K562 (cell line): ENCODE results near the gene ZSWIM4. TPM values are rescaled to one million over a fixed set of nuclear protein-coding genes. Genes with fewer than 3 reads are reported as not detected.
A peak's percentile ranks its signal among the peaks of the same experiment; 100 is the strongest.

Source experiments
- ATF2 ChIP-seq: sonication (generic); formaldehyde crosslinking; IDR thresholded peaks from 2 replicates; pipeline ENCODE4 v1.8.1; 2022; ENCODE audit warnings: missing genetic modification reagents
- BRD9 ChIP-seq: fragments of 450-650 bp; IDR thresholded peaks from 2 replicates; pipeline ENCODE4 v1.6.1; 2018; ENCODE audit warnings: low read depth; ENCODE audit not compliant: partially characterized antibody
- C11orf30 ChIP-seq: fragments of 450-650 bp; IDR thresholded peaks from 2 replicates; pipeline ENCODE4 v1.6.1; 2016; ENCODE audit warnings: low read depth, mild to moderate bottlenecking
- CTBP1 ChIP-seq: fragments of 450-650 bp; IDR thresholded peaks from 2 replicates; pipeline ENCODE4 v1.6.1; 2016; ENCODE audit warnings: borderline replicate concordance
- ELF1 ChIP-seq: fragments of 200-800 bp; sonication (Bioruptor generic); IDR thresholded peaks from 2 replicates; pipeline ENCODE4 v1.6.1; 2016; ENCODE audit warnings: missing genetic modification characterization, missing compliant biosample characterization
- ELF2 ChIP-seq: fragments of 250-450 bp; sonication (Bioruptor Pico); IDR thresholded peaks from 2 replicates; pipeline ENCODE4 v1.5.0; 2021; ENCODE audit warnings: mild to moderate bottlenecking
- ESRRA ChIP-seq: fragments of 450-650 bp; IDR thresholded peaks from 2 replicates; pipeline ENCODE4 v1.6.1; 2014; ENCODE audit warnings: low read depth, mild to moderate bottlenecking, moderate library complexity, borderline replicate concordance
- GTF2E2 ChIP-seq: fragments of 200-800 bp; sonication (Bioruptor generic); IDR thresholded peaks from 2 replicates; pipeline ENCODE4 v1.6.1; 2016; ENCODE audit warnings: missing genetic modification characterization, missing compliant biosample characterization
- HBP1 ChIP-seq: fragments of 450-650 bp; formaldehyde crosslinking; IDR thresholded peaks from 2 replicates; pipeline ENCODE4 v1.4.0; 2022; ENCODE audit warnings: missing genetic modification characterization
- MAX ChIP-seq: sonication (generic); formaldehyde crosslinking; IDR thresholded peaks from 2 replicates; pipeline ENCODE4 v1.9.0; 2022; ENCODE audit warnings: mild to moderate bottlenecking, missing genetic modification reagents
- NKRF ChIP-seq: fragments of 450-650 bp; IDR thresholded peaks from 2 replicates; pipeline ENCODE4 v1.6.1; 2016; ENCODE audit warnings: borderline replicate concordance
- SMARCA5 ChIP-seq: fragments of 450-650 bp; IDR thresholded peaks from 2 replicates; pipeline ENCODE4 v1.6.1; 2016
- TAF15 ChIP-seq: fragments of 200-400 bp; formaldehyde crosslinking; IDR thresholded peaks from 2 replicates; pipeline ENCODE4 v1.6.1; 2017; ENCODE audit warnings: mild to moderate bottlenecking, low read depth, low read length, moderate library complexity
- ZNF280A ChIP-seq: fragments of 450-650 bp; IDR thresholded peaks from 2 replicates; pipeline ENCODE4 v1.6.1; 2018; ENCODE audit warnings: mild to moderate bottlenecking, low read depth; ENCODE audit not compliant: partially characterized antibody
- polyA plus RNA-seq, 8 experiments: library from polyadenylated mRNA; depleted of rRNA in 4 of 8; stranded (reverse) in 5 of 8; unstranded in 3 of 8; fragments of >200 nt; fragmentation: Nextera tagmentation in 2 of 8; fragmentation: Illumina TruSeq in 1 of 8; extraction: Ambion mirVana in 2 of 8; extraction: Trizol in 1 of 8; gene quantifications; 2 replicates each; pipeline versions ENCODE4 v1.2.1 to v1.2.3, GENCODE V29; 2011 to 2014; ENCODE audit warnings: inconsistent platforms in 1 of 8, missing spikeins in 1 of 8
- total RNA-seq, 7 experiments: library from RNA; depleted of rRNA in 6 of 7; stranded (reverse); fragments of >200 nt in 6 of 7; fragmentation: Illumina TruSeq in 2 of 7; extraction: Trizol in 2 of 7; gene quantifications; 2 replicates each; pipeline versions ENCODE4 v1.2.1 to v1.2.3, GENCODE V29; 2011 to 2021; ENCODE audit warnings: low replicate concordance in 1 of 7
- TF ChIP-seq, protein P1 (sequence below): fragments of 250-450 bp; sonication (Bioruptor Pico); IDR thresholded peaks from 2 replicates; pipeline ENCODE4 v1.4.0; 2020

Gene ZSWIM4
- total and polyA plus RNA-seq, 9 of the 15 experiments (the other 6 are each of a cell fraction or from before 2014, with no cell fraction given): 0.25 to 3.7 (median 0.79) TPM; not detected in 2

DNA sequence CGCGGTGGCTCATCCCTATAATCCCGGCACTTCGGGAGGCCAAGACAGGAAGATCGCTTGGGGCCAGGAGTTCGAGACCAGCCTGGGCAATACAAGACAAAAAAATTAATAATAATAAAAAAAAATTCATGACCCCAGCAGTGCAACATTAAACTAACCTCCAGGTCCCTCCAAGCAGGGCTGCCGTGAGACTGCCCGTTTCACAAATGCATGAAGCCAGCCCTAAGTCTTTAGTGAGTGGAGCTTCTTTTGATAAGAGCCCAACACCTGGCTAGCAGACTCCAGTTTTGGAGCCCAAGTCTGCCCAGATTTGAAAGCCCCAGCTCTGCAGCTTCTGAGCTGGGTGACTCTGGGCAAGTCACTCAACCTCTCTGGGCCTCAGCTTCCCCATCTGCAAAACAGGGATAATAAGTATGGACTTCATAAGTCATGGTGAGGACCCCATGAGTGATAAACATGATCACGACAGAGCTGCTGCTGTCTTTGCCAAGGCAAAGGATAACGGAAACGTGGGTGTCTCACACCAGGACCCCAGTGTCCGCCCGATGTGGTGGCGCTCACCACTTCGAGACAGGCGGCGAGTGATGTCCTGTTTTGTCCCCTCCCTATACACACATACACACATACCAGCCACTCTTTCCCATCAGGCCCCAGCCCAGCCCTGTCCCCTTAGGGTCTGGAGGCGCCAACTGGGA, 43.3 kb downstream of the ZSWIM4 start (continued):
- TF ChIP-seq NKRF: no peak
- TF ChIP-seq, protein P1, sequence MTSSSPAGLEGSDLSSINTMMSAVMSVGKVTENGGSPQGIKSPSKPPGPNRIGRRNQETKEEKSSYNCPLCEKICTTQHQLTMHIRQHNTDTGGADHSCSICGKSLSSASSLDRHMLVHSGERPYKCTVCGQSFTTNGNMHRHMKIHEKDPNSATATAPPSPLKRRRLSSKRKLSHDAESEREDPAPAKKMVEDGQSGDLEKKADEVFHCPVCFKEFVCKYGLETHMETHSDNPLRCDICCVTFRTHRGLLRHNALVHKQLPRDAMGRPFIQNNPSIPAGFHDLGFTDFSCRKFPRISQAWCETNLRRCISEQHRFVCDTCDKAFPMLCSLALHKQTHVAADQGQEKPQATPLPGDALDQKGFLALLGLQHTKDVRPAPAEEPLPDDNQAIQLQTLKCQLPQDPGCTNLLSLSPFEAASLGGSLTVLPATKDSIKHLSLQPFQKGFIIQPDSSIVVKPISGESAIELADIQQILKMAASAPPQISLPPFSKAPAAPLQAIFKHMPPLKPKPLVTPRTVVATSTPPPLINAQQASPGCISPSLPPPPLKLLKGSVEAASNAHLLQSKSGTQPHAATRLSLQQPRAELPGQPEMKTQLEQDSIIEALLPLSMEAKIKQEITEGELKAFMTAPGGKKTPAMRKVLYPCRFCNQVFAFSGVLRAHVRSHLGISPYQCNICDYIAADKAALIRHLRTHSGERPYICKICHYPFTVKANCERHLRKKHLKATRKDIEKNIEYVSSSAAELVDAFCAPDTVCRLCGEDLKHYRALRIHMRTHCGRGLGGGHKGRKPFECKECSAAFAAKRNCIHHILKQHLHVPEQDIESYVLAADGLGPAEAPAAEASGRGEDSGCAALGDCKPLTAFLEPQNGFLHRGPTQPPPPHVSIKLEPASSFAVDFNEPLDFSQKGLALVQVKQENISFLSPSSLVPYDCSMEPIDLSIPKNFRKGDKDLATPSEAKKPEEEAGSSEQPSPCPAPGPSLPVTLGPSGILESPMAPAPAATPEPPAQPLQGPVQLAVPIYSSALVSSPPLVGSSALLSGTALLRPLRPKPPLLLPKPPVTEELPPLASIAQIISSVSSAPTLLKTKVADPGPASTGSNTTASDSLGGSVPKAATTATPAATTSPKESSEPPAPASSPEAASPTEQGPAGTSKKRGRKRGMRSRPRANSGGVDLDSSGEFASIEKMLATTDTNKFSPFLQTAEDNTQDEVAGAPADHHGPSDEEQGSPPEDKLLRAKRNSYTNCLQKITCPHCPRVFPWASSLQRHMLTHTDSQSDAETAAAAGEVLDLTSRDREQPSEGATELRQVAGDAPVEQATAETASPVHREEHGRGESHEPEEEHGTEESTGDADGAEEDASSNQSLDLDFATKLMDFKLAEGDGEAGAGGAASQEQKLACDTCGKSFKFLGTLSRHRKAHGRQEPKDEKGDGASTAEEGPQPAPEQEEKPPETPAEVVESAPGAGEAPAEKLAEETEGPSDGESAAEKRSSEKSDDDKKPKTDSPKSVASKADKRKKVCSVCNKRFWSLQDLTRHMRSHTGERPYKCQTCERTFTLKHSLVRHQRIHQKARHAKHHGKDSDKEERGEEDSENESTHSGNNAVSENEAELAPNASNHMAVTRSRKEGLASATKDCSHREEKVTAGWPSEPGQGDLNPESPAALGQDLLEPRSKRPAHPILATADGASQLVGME: no peak
- no peak for TF ChIP-seq TAF15
- TF ChIP-seq C11orf30: no peak
- TF ChIP-seq ATF2 (CRISPR knock-in tag): no peak
- 0 out of 2 replicates have a peak, but pooled peaks have one; percentile 73 for TF ChIP-seq SMARCA5
- no peak for TF ChIP-seq BRD9
- TF ChIP-seq ELF2 (CRISPR knock-in tag): peak; percentile 9; the same call in 1 of the 2 replicates
- no peak for TF ChIP-seq ELF1 (tag)
- no peak for TF ChIP-seq HBP1 (CRISPR knock-in tag)
- TF ChIP-seq CTBP1: peak; percentile 46; the same call in 1 of the 2 replicates
- TF ChIP-seq GTF2E2 (tag): 0 out of 2 replicates have a peak, but pooled peaks have one; percentile 58
- TF ChIP-seq ESRRA: no peak
- TF ChIP-seq ZNF280A: no peak
- peak; percentile 44; the same call in 1 of the 2 replicates for TF ChIP-seq MAX (CRISPR knock-in tag)
